ENCODE results near the gene VPS13C. TPM values are rescaled to one million over a fixed set of nuclear protein-coding genes. Genes with fewer than 3 reads are reported as not detected.

Gene VPS13C
- total RNA-seq, 1 experiment from 2014 or later, result 40.0 TPM

DNA sequence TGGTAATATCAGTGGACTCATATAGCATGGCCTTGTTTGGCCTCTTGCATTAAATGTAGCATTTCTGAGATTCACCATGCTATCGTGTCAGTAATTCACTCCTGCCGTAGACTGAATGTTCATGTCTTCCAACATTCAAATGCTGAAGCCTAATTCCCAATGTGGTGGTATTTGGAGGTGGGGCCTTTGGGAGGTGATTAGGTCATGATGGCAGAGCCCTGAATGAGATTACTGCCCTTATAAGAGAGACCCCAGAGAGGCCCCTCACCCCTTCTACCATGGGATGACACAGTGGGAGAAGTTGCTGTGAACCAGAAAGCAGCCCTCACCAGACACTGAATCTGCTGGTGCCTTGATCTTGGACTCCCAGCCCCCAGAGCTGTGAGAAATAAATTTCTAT, 241.4 kb downstream of the VPS13C start:
- Histone ChIP-seq H4K20me1 (ENCODE audit: insufficient read depth) (no peaks in the 10 kb centered on the region), H3K27ac (no peak overlapping the region), H3K4me2 (no peak overlapping the region), H3K36me3 (ENCODE audit: low read depth) (no peaks in the 10 kb centered on the region), H3K9me2 (ENCODE audit: insufficient read depth) (no peaks in the 10 kb centered on the region), H3K27me3 (ENCODE audit: insufficient read depth, low read depth) (peaks cover 30% of the 10 kb centered on the region; the same call in 1 of the 2 replicates), H3K4me1 (replicated peaks; ENCODE audit: insufficient read depth) (no peaks in the 10 kb centered on the region), H3K79me2 (ENCODE audit: low read depth) (no peaks in the 10 kb centered on the region), H3K4me3 (no peak overlapping the region), H2AFZ (no peak overlapping the region), H3K9me3 (ENCODE audit: insufficient read depth, low read depth) (no peaks in the 10 kb centered on the region), H3F3A (ENCODE audit: insufficient read depth, low read depth) (no peaks in the 10 kb centered on the region)
- BruUV-seq (replicated peaks), result no TSS peak
- CTCF ChIA-PET, result no interaction called here
- no peak for DNase-seq
- intact Hi-C loops (cut with micrococcal nuclease; ENCODE audit: unreplicated experiment), result no loop called here
- TF ChIP-seq EZH2 (IDR thresholded peaks at IDR 0.05; ENCODE audit: low read depth) (no peak), CTCF (conservative IDR thresholded peaks at IDR 0.05) (no peak)
- POLR2A ChIA-PET (ENCODE audit: unreplicated experiment), result no interaction called here

- no peak overlapping the region for H3K4me3 ChIP-seq
- ChIA-PET CTCF (no interaction called here), POLR2A (ENCODE audit: unreplicated experiment) (no interaction called here)
- H3F3A ChIP-seq (ENCODE audit: insufficient read depth, low read depth), result no peaks in the 10 kb centered on the region
- no peak overlapping the region for H2AFZ ChIP-seq
- H3K36me3 ChIP-seq (ENCODE audit: low read depth), result no peaks in the 10 kb centered on the region
- H3K4me2 ChIP-seq, result no peak overlapping the region
- no peaks in the 10 kb centered on the region for H3K4me1 ChIP-seq (replicated peaks; ENCODE audit: insufficient read depth)
- peaks cover 37% of the 10 kb centered on the region; the same call in 1 of the 2 replicates for H3K27me3 ChIP-seq (ENCODE audit: insufficient read depth, low read depth)
- H3K9me2 ChIP-seq (ENCODE audit: insufficient read depth), result no peaks in the 10 kb centered on the region
- no peak for TF ChIP-seq EZH2 (IDR thresholded peaks at IDR 0.05; ENCODE audit: low read depth)
- no peak for TF ChIP-seq CTCF (conservative IDR thresholded peaks at IDR 0.05)
- DNase-seq, result no peak
- no peaks in the 10 kb centered on the region for H4K20me1 ChIP-seq (ENCODE audit: insufficient read depth)
- no peaks in the 10 kb centered on the region for H3K9me3 ChIP-seq (ENCODE audit: insufficient read depth, low read depth)
- no TSS peak for BruUV-seq (replicated peaks)
- no peaks in the 10 kb centered on the region for H3K79me2 ChIP-seq (ENCODE audit: low read depth)
- intact Hi-C loops (cut with micrococcal nuclease; ENCODE audit: unreplicated experiment), result no loop called here
- no peak overlapping the region for H3K27ac ChIP-seq
Measured at GRCh38 chr15:61816856-61817255, 243.4 kb downstream of the VPS13C start.

- H3K9me2 ChIP-seq (ENCODE audit: insufficient read depth), result no peaks in the 10 kb centered on the region
- no peaks in the 10 kb centered on the region for H3K79me2 ChIP-seq (ENCODE audit: low read depth)
- H3K4me3 ChIP-seq, result no peak overlapping the region
- ChIA-PET POLR2A (ENCODE audit: unreplicated experiment) (no interaction called here), CTCF (no interaction called here)
- TF ChIP-seq CTCF (conservative IDR thresholded peaks at IDR 0.05) (no peak), EZH2 (IDR thresholded peaks at IDR 0.05; ENCODE audit: low read depth) (no peak)
- no TSS peak for BruUV-seq (replicated peaks)
- H4K20me1 ChIP-seq (ENCODE audit: insufficient read depth), result no peaks in the 10 kb centered on the region
- no peaks in the 10 kb centered on the region for H3K9me3 ChIP-seq (ENCODE audit: insufficient read depth, low read depth)
- H2AFZ ChIP-seq, result no peak overlapping the region
- no peaks in the 10 kb centered on the region for H3F3A ChIP-seq (ENCODE audit: insufficient read depth, low read depth)
- intact Hi-C loops (cut with micrococcal nuclease; ENCODE audit: unreplicated experiment), result no loop called here
- H3K4me2 ChIP-seq, result no peak overlapping the region
- H3K36me3 ChIP-seq (ENCODE audit: low read depth), result no peaks in the 10 kb centered on the region
- no peaks in the 10 kb centered on the region for H3K4me1 ChIP-seq (replicated peaks; ENCODE audit: insufficient read depth)
- H3K27me3 ChIP-seq (ENCODE audit: insufficient read depth, low read depth), result peaks cover 46% of the 10 kb centered on the region; the same call in 1 of the 2 replicates
- H3K27ac ChIP-seq, result no peak overlapping the region
- no peak for DNase-seq
Measured at GRCh38 chr15:61815356-61816083, 244.7 kb downstream of the VPS13C start.
